GM12878 (cell line): ENCODE results near the gene TMC5. TPM values are rescaled to one million over a fixed set of nuclear protein-coding genes. Genes with fewer than 3 reads are reported as not detected.

Experiments used
- ATAC-seq: fragments of 200-7000 bp; cut with Tn5 transposase; 3 replicates; pipeline ENCODE4 v1.9.1; 2020; ENCODE audit warnings: mild to moderate bottlenecking, moderate library complexity
- BruUV-seq: library from RNA; stranded (reverse); fragments of 400-500 nt; replicated peaks from 2 replicates; lab custom pipeline; 2021; lab: Mats Ljungman, UMichigan
- CTCF ChIA-PET: fragments of 300-600 bp; sonication (Branson Sonifier 250); formaldehyde crosslinking; extraction: SDS; loops from one replicate; lab custom pipeline; 2021; ENCODE audit warnings: inconsistent platforms; lab: Yijun Ruan, JAX
- POLR2A ChIA-PET: fragments of 350-600 bp; formaldehyde crosslinking; extraction: SDS; loops from one replicate; lab custom pipeline; 2021; ENCODE audit warnings: inconsistent platforms; lab: Charles Lee
- RAD21 ChIA-PET: fragments of 300-600 bp; sonication (Branson Sonifier 250); formaldehyde crosslinking; loops from one replicate; lab custom pipeline; 2023; ENCODE audit warnings: antibody characterized with exemption; ENCODE audit not compliant: unreplicated experiment; lab: Charles Lee
- SMC1A ChIA-PET: fragments of 300-600 bp; sonication (Branson Sonifier 250); formaldehyde crosslinking; loops from one replicate; lab custom pipeline; 2023; ENCODE audit not compliant: unreplicated experiment, uncharacterized antibody; lab: Charles Lee
- DNase-seq: peaks from one replicate; pipeline ENCODE4 v3.0.0-alpha.2; 2011; ENCODE audit warnings: low read depth, low spot score
- FAIRE-seq: peaks from 3 replicates; lab custom pipeline; 2011; peaks lifted over from hg19 to GRCh38; lab: Jason Lieb, UNC
- H2AFZ ChIP-seq: 2 replicates; pipeline ENCODE4 v1.6.0; 2011; ENCODE audit warnings: low read depth, low read length, control low read depth; ENCODE audit not compliant: control insufficient read depth
- H3K27ac ChIP-seq: 2 replicates; pipeline ENCODE4 v1.5.1; 2011; ENCODE audit warnings: control low read depth; ENCODE audit not compliant: control insufficient read depth, insufficient read depth
- H3K27me3 ChIP-seq, 2 experiments: replicated peaks in 1 of 2; 2 replicates each; pipeline versions ENCODE4 v1.6.0 to v1.6.1; 2011; ENCODE audit warnings: low read length in 1 of 2; ENCODE audit not compliant: control insufficient read depth in 2 of 2, insufficient read depth in 2 of 2
- H3K36me3 ChIP-seq, 2 experiments: 2 replicates each; pipeline ENCODE4 v1.5.1; 2011; ENCODE audit warnings: low read length in 1 of 2; ENCODE audit not compliant: control insufficient read depth in 2 of 2, insufficient read depth in 2 of 2
- H3K4me1 ChIP-seq: 2 replicates; pipeline ENCODE4 v1.6.1; 2011; ENCODE audit warnings: mild to moderate bottlenecking, low read length, moderate library complexity, mixed read lengths; ENCODE audit not compliant: control insufficient read depth, insufficient read depth
- H3K4me2 ChIP-seq: 2 replicates; pipeline ENCODE4 v1.6.0; 2011; ENCODE audit warnings: control low read depth; ENCODE audit not compliant: control insufficient read depth, insufficient read depth
- H3K4me3 ChIP-seq: fragments of 200-600 bp; sonication (generic); 2 replicates; pipeline ENCODE4 v1.5.1; 2016
- H3K79me2 ChIP-seq: 2 replicates; pipeline ENCODE4 v1.6.0; 2011; ENCODE audit warnings: low read length; ENCODE audit not compliant: control insufficient read depth, insufficient read depth
- H3K9ac ChIP-seq: 2 replicates; pipeline ENCODE4 v1.8.0; 2011; ENCODE audit warnings: low read length, control low read depth, mixed read lengths; ENCODE audit not compliant: control insufficient read depth, insufficient read depth
- H3K9me3 ChIP-seq: replicated peaks from 3 replicates; pipeline ENCODE4 v1.5.1; 2011; ENCODE audit warnings: mild to moderate bottlenecking, low read length; ENCODE audit not compliant: control insufficient read depth, insufficient read depth
- H4K20me1 ChIP-seq: 2 replicates; pipeline ENCODE4 v1.6.0; 2011; ENCODE audit not compliant: control insufficient read depth, insufficient read depth
- CEBPB ChIP-seq, 2 experiments: fragments of 150-350 bp in 1 of 2; IDR thresholded peaks; 2 replicates each; pipeline ENCODE4 v1.6.1; 2012 to 2014; ENCODE audit warnings: low read depth in 2 of 2, low read length in 2 of 2, borderline replicate concordance in 1 of 2, inconsistent platforms in 1 of 2
- E4F1 ChIP-seq: fragments of 450-650 bp; IDR thresholded peaks from 2 replicates; pipeline ENCODE4 v1.6.1; 2018; ENCODE audit warnings: borderline replicate concordance, mild to moderate bottlenecking; ENCODE audit not compliant: partially characterized antibody
- EZH2 ChIP-seq: IDR thresholded peaks from 2 replicates; pipeline ENCODE4 v1.6.1; 2012; ENCODE audit warnings: low read depth, mild to moderate bottlenecking, control low read depth, inconsistent platforms, low read length, borderline replicate concordance; ENCODE audit not compliant: control insufficient read depth
- KAT2A ChIP-seq: conservative IDR thresholded peaks from 2 replicates; pipeline ENCODE4 v1.6.1; 2011; ENCODE audit warnings: low read depth, low read length; ENCODE audit not compliant: control insufficient read depth
- NFIC ChIP-seq: IDR thresholded peaks from 2 replicates; pipeline ENCODE4 v1.6.1; 2012; ENCODE audit warnings: low read depth, mild to moderate bottlenecking, inconsistent platforms, low read length, moderate library complexity
- PKNOX1 ChIP-seq: fragments of 450-650 bp; IDR thresholded peaks from 2 replicates; pipeline ENCODE4 v1.6.1; 2016; ENCODE audit warnings: mild to moderate bottlenecking
- REST ChIP-seq: IDR thresholded peaks from 2 replicates; pipeline ENCODE4 v1.6.1; 2012; ENCODE audit warnings: mild to moderate bottlenecking, low read depth, low read length
- SRF ChIP-seq, 2 experiments: IDR thresholded peaks; 2 replicates each; pipeline ENCODE4 v1.6.1; 2011; ENCODE audit warnings: low read depth in 2 of 2, low read length in 2 of 2, mild to moderate bottlenecking in 1 of 2, moderate library complexity in 1 of 2
- USF1 ChIP-seq: IDR thresholded peaks from 2 replicates; pipeline ENCODE4 v1.6.1; 2011; ENCODE audit warnings: borderline replicate concordance, low read depth, mild to moderate bottlenecking, moderate library complexity, mixed read lengths, low read length; ENCODE audit not compliant: insufficient read depth; ENCODE audit errors: extremely low read length
- ZBTB11 ChIP-seq: fragments of 450-650 bp; formaldehyde crosslinking; IDR thresholded peaks from 2 replicates; pipeline ENCODE4 v1.5.0; 2022; ENCODE audit warnings: mild to moderate bottlenecking, missing genetic modification characterization
- WGBS: methylation state at CpG from one replicate; pipeline ENCODE4 v1.1.6; 2016; ENCODE audit warnings: low lambda C conversion rate; ENCODE audit not compliant: insufficient replicate concordance, insufficient coverage; ENCODE audit errors: missing lambda C conversion rate; 5-methylcytosine and 5-hydroxymethylcytosine counted together
- in situ Hi-C: fragments of 300-500 bp; cut with MboI; formaldehyde crosslinking; loops from 9 replicates; pipeline ENCODE4 v1.14.3; 2018; ENCODE audit warnings: mixed read lengths
- intact Hi-C: fragments of 100-400 bp; cut with micrococcal nuclease; formaldehyde crosslinking; loops from one replicate; pipeline ENCODE4 v1.14.2; 2022; ENCODE audit not compliant: unreplicated experiment
- polyA plus RNA-seq, 11 experiments: library from polyadenylated mRNA; depleted of rRNA in 4 of 11; unstranded in 6 of 11; stranded (reverse) in 5 of 11; fragments of >200 nt; fragmentation: Nextera tagmentation in 4 of 11; fragmentation: Illumina TruSeq in 1 of 11; extraction: Ambion mirVana in 4 of 11; extraction: Trizol in 1 of 11; gene quantifications; 1 replicate in 1 of 11; 2 replicates in 10 of 11; pipeline versions ENCODE4 v1.2.1 to v1.2.3, GENCODE V29; 2011 to 2016; ENCODE audit warnings: inconsistent platforms in 2 of 11, missing spikeins in 2 of 11, low read depth in 1 of 11
- total RNA-seq, 4 experiments: library from RNA; depleted of rRNA in 3 of 4; stranded (reverse); fragments of >200 nt in 3 of 4; fragmentation: Illumina TruSeq in 1 of 4; extraction: Trizol in 1 of 4; gene quantifications; 2 replicates each; pipeline versions ENCODE4 v1.2.1 to v1.2.3, GENCODE V29; 2013 to 2021

The TMC5 gene
- total and polyA plus RNA-seq, 10 of the 15 experiments (the other 5 are each of a cell fraction or from before 2014, with no cell fraction given): 0.01 to 0.10 (median 0.07) TPM; not detected in 5

GRCh38 chr16:19507867-19508266 lies 90.2 kb downstream of the TMC5 start:
- ATAC-seq (no peak), FAIRE-seq (no peak), DNase-seq (no peak)
- Histone ChIP-seq H3K9ac (no peak overlapping the region), H3K4me2 (no peak overlapping the region), H3K4me1 (no peaks in the 10 kb centered on the region), H3K79me2 (no peaks in the 10 kb centered on the region), H4K20me1 (no peaks in the 10 kb centered on the region), H2AFZ (no peak overlapping the region), H3K36me3 (peaks cover 5 to 19% of the 10 kb centered on the region in 2 experiments), H3K27me3 (no peaks in the 10 kb centered on the region), H3K9me3 (0 out of 3 replicates have a peak, but pooled peaks cover 2% of the 10 kb centered on the region), H3K4me3 (no peak overlapping the region), H3K27ac (no peak overlapping the region)
- CTCF ChIA-PET: interaction anchor here (1.0 to 1.4 kb wide), 2 partner anchors 48 to 119 kb away, joined by 3 to 4 read pairs; partner anchors contain the start of gene VPS35L
- RAD21 ChIA-PET: no interaction called here
- WGBS: 92% methylated on average over 2 of the region's 2 CpGs
- intact Hi-C loops (loop anchor here (10.0 kb wide), 1 partner anchor 343 kb away; the partner anchor contains the start of gene SYT17), in situ Hi-C loops (no loop called here)
- POLR2A ChIA-PET: no interaction called here
- SMC1A ChIA-PET: interaction anchor here (0.9 to 1.0 kb wide), 2 partner anchors 9 to 414 kb away, joined by 3 to 4 read pairs; no protein-coding TSS in a partner anchor
- BruUV-seq: no TSS peak
- TF ChIP-seq NFIC: no peak
- TF ChIP-seq EZH2: no peak
- no peak for TF ChIP-seq E4F1
- no peak for TF ChIP-seq KAT2A
- TF ChIP-seq SRF (IDR thresholded peaks at IDR 0.05; ENCODE audit: low read depth in 2 of 2, low read length in 2 of 2): no peak
- no peak for TF ChIP-seq PKNOX1
- no peak for TF ChIP-seq ZBTB11 (CRISPR knock-in tag)
- TF ChIP-seq REST: no peak
- TF ChIP-seq CEBPB (IDR thresholded peaks at IDR 0.05; ENCODE audit: borderline replicate concordance in 1 of 2, low read depth in 2 of 2, low read length in 2 of 2): no peak
- no peak for TF ChIP-seq USF1
